Lower lobe of right lung (tissue), 2 donors: ENCODE results near the gene PLEKHA6. TPM values are rescaled to one million over a fixed set of nuclear protein-coding genes. Genes with fewer than 3 reads are reported as not detected.

Source experiments
- ATAC-seq, 2 donors: fragments of 200-7000 bp; cut with Tn5 transposase; one replicate each; pipeline ENCODE4 v1.9.1; 2020 to 2022; ENCODE audit warnings: mild to moderate bottlenecking in 2 of 2, moderate library complexity in 2 of 2
- DNase-seq: peaks from one replicate; pipeline ENCODE4 v3.0.0-alpha.2; 2020
- H3K27ac ChIP-seq: fragments of 200-600 bp; one replicate; pipeline ENCODE4 v1.8.0; 2022
- H3K27me3 ChIP-seq: fragments of 200-600 bp; one replicate; pipeline ENCODE4 v1.8.0; 2022; ENCODE audit warnings: low read depth
- H3K36me3 ChIP-seq: fragments of 200-600 bp; one replicate; pipeline ENCODE4 v1.8.0; 2022; ENCODE audit warnings: mild to moderate bottlenecking
- H3K4me1 ChIP-seq: fragments of 200-600 bp; one replicate; pipeline ENCODE4 v1.8.0; 2022
- H3K4me3 ChIP-seq: fragments of 200-600 bp; one replicate; pipeline ENCODE4 v1.8.0; 2022; ENCODE audit warnings: mild to moderate bottlenecking
- H3K9me3 ChIP-seq: fragments of 200-600 bp; one replicate; pipeline ENCODE4 v1.8.0; 2022
- intact Hi-C: fragments of 100-400 bp; cut with DNase I; formaldehyde crosslinking; loops from one replicate; pipeline ENCODE4 v1.11.0; 2022
- total RNA-seq: library from RNA; stranded (reverse); fragmentation: NEBNext Ultra II Directional; extraction: Animal tissue kit (Norgen Biotek cat#: 25700); gene quantifications from one replicate; pipeline ENCODE4 v1.2.1, GENCODE V29; 2021
- TF ChIP-seq, protein P1 (sequence below): fragments of 200-600 bp; IDR thresholded peaks from one replicate; pipeline ENCODE4 v1.8.0; 2022; ENCODE audit warnings: antibody characterized with exemption, mild to moderate bottlenecking
- donor health status: DM: no; HTN: yes; CAD: no; lungs with severe emphysema.

Gene PLEKHA6
- total RNA-seq, 1 donor from 2014 or later, result 7.6 TPM

DNA sequence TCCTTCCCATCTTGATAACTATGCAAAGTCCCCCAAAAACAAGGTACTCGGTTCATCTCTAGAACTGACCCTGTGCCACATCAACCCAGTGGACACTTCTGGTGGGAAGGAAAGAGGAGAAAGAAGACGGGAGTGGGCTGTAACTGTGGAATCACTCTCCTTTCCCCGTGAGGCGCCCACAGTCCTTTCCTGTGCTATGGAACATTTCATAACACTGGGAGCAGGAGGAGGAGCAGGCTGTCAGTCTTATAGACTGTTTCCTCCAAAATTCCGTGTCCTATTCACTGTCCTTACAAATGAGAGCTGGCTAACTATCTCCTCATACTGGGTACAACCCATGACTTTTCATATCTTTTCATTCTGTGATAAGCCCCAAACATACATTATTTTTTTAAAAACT lies 40.7 kb downstream of the PLEKHA6 start:
- intact Hi-C loops, result no loop called here
- no peaks in the 10 kb centered on the region for H3K9me3 ChIP-seq
- no peak for ATAC-seq
- H3K4me1 ChIP-seq, result no peaks in the 10 kb centered on the region
- no peak overlapping the region for H3K4me3 ChIP-seq
- no peaks in the 10 kb centered on the region for H3K27me3 ChIP-seq
- TF ChIP-seq, protein P1, sequence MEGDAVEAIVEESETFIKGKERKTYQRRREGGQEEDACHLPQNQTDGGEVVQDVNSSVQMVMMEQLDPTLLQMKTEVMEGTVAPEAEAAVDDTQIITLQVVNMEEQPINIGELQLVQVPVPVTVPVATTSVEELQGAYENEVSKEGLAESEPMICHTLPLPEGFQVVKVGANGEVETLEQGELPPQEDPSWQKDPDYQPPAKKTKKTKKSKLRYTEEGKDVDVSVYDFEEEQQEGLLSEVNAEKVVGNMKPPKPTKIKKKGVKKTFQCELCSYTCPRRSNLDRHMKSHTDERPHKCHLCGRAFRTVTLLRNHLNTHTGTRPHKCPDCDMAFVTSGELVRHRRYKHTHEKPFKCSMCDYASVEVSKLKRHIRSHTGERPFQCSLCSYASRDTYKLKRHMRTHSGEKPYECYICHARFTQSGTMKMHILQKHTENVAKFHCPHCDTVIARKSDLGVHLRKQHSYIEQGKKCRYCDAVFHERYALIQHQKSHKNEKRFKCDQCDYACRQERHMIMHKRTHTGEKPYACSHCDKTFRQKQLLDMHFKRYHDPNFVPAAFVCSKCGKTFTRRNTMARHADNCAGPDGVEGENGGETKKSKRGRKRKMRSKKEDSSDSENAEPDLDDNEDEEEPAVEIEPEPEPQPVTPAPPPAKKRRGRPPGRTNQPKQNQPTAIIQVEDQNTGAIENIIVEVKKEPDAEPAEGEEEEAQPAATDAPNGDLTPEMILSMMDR, result no peak
- H3K27ac ChIP-seq, result no peak overlapping the region
- no peaks in the 10 kb centered on the region for H3K36me3 ChIP-seq
- no peak for DNase-seq

DNA sequence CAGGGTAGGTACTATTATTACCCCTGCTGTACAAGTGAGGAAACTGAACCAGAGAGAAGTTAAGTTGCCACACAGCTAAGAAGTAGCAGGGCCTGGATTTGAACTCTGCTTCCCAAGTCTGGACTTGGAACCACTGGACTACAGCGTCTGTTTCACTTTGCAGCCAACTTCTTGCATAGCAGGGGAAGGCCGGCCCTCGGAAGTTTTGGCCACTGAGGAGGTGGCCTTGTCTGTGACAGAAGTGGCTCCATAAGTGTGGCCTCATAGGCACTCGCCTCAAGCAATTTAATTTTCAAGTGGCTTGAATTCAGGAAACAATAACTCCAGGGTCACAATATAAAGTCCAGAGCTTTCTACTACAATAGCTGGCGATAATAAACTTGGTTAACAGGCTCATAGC lies 41.4 kb downstream of the PLEKHA6 start:
- Histone ChIP-seq H3K27ac (no peak overlapping the region), H3K36me3 (no peaks in the 10 kb centered on the region), H3K4me1 (no peaks in the 10 kb centered on the region), H3K27me3 (no peaks in the 10 kb centered on the region), H3K9me3 (no peaks in the 10 kb centered on the region), H3K4me3 (no peak overlapping the region)
- intact Hi-C loops, result no loop called here
- TF ChIP-seq, protein P1, result no peak
- DNase-seq (no peak), ATAC-seq (peak in 1 of 2 donors; percentile 16)

DNA sequence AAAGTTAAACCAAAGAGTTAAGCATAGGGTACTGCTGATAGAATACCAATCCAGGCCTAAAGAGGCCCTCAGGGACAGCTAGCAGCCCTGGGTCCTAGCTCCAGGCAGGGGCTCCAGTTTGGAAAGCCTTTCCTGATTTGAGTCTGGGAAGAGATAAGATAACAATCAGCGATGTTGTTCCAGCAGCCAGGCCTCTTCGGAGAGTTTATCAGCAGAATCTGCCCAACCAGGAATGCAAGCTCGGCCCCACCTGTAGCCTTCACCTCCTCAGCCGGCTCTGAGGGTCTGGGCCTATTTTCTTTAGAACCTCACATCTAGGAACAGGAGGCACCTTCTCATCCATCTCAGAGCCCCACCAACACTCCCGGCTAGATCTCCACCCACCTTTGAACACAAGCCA lies 42.6 kb downstream of the PLEKHA6 start:
- TF ChIP-seq, protein P1, result no peak
- intact Hi-C loops, result no loop called here
- H3K4me3 ChIP-seq, result no peak overlapping the region
- no peak for ATAC-seq
- H3K27me3 ChIP-seq, result no peaks in the 10 kb centered on the region
- DNase-seq, result no peak
- no peak overlapping the region for H3K27ac ChIP-seq
- no peaks in the 10 kb centered on the region for H3K9me3 ChIP-seq
- H3K4me1 ChIP-seq, result no peaks in the 10 kb centered on the region
- H3K36me3 ChIP-seq, result no peaks in the 10 kb centered on the region

DNA sequence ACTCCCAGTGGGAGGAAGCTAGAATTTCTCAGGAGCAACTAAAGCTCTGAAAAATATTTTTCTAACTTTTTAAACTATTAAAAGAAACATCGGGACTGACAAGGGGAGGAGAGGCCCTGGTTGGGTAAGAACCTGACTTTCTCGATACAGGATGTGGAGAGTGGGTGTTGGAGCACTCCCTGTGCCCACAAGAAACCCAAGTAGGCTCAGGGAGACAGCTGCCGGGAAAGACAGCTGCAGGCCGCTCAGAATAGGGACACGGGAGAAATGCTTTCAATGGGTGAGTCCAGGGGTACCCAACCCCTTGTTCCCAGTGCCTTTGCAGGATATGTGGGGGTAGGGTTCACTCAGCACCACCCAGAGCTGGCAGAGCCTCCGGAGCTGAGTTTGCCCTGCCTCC lies 43.6 kb downstream of the PLEKHA6 start:
- H3K4me1 ChIP-seq, result no peaks in the 10 kb centered on the region
- ATAC-seq, result no peak
- H3K36me3 ChIP-seq, result no peaks in the 10 kb centered on the region
- H3K9me3 ChIP-seq, result no peaks in the 10 kb centered on the region
- H3K27me3 ChIP-seq, result no peaks in the 10 kb centered on the region
- TF ChIP-seq, protein P1, result no peak
- intact Hi-C loops, result no loop called here
- H3K27ac ChIP-seq, result no peak overlapping the region
- H3K4me3 ChIP-seq, result no peak overlapping the region
- no peak for DNase-seq

DNA sequence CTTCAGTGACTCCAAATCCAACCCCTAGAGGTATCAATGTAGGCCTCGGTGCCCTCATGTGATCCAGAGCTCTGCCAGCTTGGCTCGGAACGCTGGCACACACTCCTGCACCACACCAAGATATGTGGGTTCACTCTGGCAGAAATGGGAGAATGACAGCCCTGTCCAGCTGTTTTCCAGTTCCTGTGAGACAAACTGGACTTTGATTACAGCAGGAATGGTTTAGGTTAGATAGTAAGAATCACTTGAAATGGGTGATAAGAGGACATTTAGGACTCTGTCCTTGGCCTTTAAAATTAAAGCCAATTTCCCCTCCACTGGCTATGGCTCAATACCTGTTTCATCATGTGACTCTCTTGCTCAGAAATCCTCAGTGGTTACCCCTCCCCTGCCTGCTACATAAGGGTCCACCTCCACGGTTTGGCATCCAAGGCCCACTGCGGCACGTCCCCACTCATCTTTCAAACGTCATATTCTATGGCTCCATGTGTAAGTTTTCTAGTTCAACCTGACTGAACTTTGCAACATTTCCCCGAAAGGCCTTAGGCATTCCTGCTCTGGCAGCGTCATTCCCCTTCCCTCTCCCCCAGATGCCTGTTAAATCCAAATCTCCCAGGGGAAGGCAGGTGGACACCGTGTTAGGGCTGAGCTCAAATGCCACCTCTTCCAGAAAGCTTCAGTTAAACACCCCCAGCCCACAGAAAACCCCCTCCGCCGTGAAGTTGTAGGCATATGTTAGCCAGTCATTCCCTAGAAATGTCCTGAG lies 44.7 kb downstream of the PLEKHA6 start:
- Histone ChIP-seq H3K4me1 (no peaks in the 10 kb centered on the region), H3K9me3 (no peaks in the 10 kb centered on the region), H3K36me3 (no peaks in the 10 kb centered on the region), H3K4me3 (no peak overlapping the region), H3K27me3 (no peaks in the 10 kb centered on the region), H3K27ac (no peak overlapping the region)
- intact Hi-C loops, result no loop called here
- DNase-seq, result no peak
- TF ChIP-seq, protein P1, result no peak
- ATAC-seq, result no peak
